MM.1S (cell line): ENCODE data around the gene GPC5.

Experiments
- DNase-seq: peaks from one replicate; pipeline ENCODE4 v3.0.0-alpha.2; 2015
- H2AFZ ChIP-seq: fragments of 300-600 bp; sonication (generic); 2 replicates; pipeline ENCODE4 v1.6.0; 2016; ENCODE audit warnings: antibody characterized with exemption, low read length
- H3F3A ChIP-seq: fragments of 300-600 bp; sonication (generic); 2 replicates; pipeline ENCODE4 v1.6.1; 2016; ENCODE audit warnings: mild to moderate bottlenecking, antibody characterized with exemption, low read length, moderate library complexity, mixed read lengths; ENCODE audit not compliant: insufficient read depth
- H3K27ac ChIP-seq: fragments of 300-600 bp; sonication (generic); 2 replicates; pipeline ENCODE4 v1.5.1; 2016; ENCODE audit warnings: mild to moderate bottlenecking, low read length
- H3K27me3 ChIP-seq: fragments of 300-600 bp; sonication (generic); replicated peaks from 2 replicates; pipeline ENCODE4 v1.6.0; 2016; ENCODE audit warnings: low read length; ENCODE audit not compliant: insufficient read depth
- H3K36me3 ChIP-seq: fragments of 300-600 bp; sonication (generic); replicated peaks from 2 replicates; pipeline ENCODE4 v1.6.1; 2016; ENCODE audit warnings: mild to moderate bottlenecking, low read length, mixed read lengths; ENCODE audit not compliant: insufficient read depth
- H3K4me1 ChIP-seq: fragments of 300-600 bp; sonication (generic); 2 replicates; pipeline ENCODE4 v1.6.1; 2016; ENCODE audit warnings: low read length, mixed read lengths
- H3K4me2 ChIP-seq: fragments of 300-600 bp; sonication (generic); 2 replicates; pipeline ENCODE4 v1.6.0; 2016; ENCODE audit warnings: low read depth, low read length
- H3K4me3 ChIP-seq: fragments of 300-600 bp; sonication (generic); 2 replicates; pipeline ENCODE4 v1.5.1; 2016; ENCODE audit warnings: low read length, mixed read lengths
- H3K79me2 ChIP-seq: fragments of 300-600 bp; sonication (generic); 2 replicates; pipeline ENCODE4 v1.6.1; 2016; ENCODE audit warnings: mixed run types, low read length, mixed read lengths
- H3K9ac ChIP-seq: fragments of 300-600 bp; sonication (generic); 2 replicates; pipeline ENCODE4 v1.6.1; 2016; ENCODE audit warnings: low read length, mixed read lengths
- H3K9me2 ChIP-seq: fragments of 300-600 bp; sonication (generic); replicated peaks from 2 replicates; pipeline ENCODE4 v1.6.1; 2016; ENCODE audit warnings: mild to moderate bottlenecking, low read length, mixed read lengths; ENCODE audit not compliant: insufficient read depth
- H3K9me3 ChIP-seq: fragments of 300-600 bp; sonication (generic); replicated peaks from 2 replicates; pipeline ENCODE4 v1.6.1; 2016; ENCODE audit warnings: mild to moderate bottlenecking, low read length, mixed read lengths; ENCODE audit not compliant: insufficient read depth
- H4K20me1 ChIP-seq: fragments of 300-600 bp; sonication (generic); 2 replicates; pipeline ENCODE4 v1.6.1; 2016; ENCODE audit warnings: mild to moderate bottlenecking, low read length, moderate library complexity, mixed read lengths; ENCODE audit not compliant: insufficient read depth
- CTCF ChIP-seq: fragments of 300-600 bp; sonication (generic); IDR thresholded peaks from 2 replicates; pipeline ENCODE4 v1.5.1; 2016; ENCODE audit warnings: antibody characterized with exemption, low read length, mixed read lengths
- EZH2 ChIP-seq: fragments of 300-600 bp; sonication (generic); optimal IDR thresholded peaks from 2 replicates; pipeline ENCODE3; 2017; ENCODE audit warnings: low read depth, mild to moderate bottlenecking, antibody characterized with exemption, low read length, mixed read lengths
- EZH2phosphoT487 ChIP-seq: fragments of 300-600 bp; sonication (generic); IDR thresholded peaks from 2 replicates; pipeline ENCODE4 v1.6.1; 2018; ENCODE audit warnings: antibody characterized with exemption, low read length

GPC5 gene

GRCh38 chr13:91902291-91902690, 503.9 kb downstream of the GPC5 start:
- Histone ChIP-seq H3K4me1 (peaks cover 4% of the 10 kb centered on the region; the same call in 1 of the 2 replicates), H3K9ac (no peak overlapping the region), H3K79me2 (no peaks in the 10 kb centered on the region), H3K36me3 (no peaks in the 10 kb centered on the region), H3K27ac (no peak overlapping the region), H3K27me3 (no peaks in the 10 kb centered on the region), H3K9me2 (no peaks in the 10 kb centered on the region), H3K4me3 (no peak overlapping the region), H4K20me1 (no peaks in the 10 kb centered on the region), H3K9me3 (no peaks in the 10 kb centered on the region), H3F3A (no peaks in the 10 kb centered on the region), H3K4me2 (no peak overlapping the region), H2AFZ (no peak overlapping the region)
- TF ChIP-seq EZH2 (no peak), EZH2phosphoT487 (no peak), CTCF (no peak)
- no peak for DNase-seq

GRCh38 chr13:91904005-91904404, 505.6 kb downstream of the GPC5 start:
- Histone ChIP-seq H3K9me2 (no peaks in the 10 kb centered on the region), H3K36me3 (no peaks in the 10 kb centered on the region), H3K4me1 (peaks cover 4% of the 10 kb centered on the region; the same call in 1 of the 2 replicates), H4K20me1 (no peaks in the 10 kb centered on the region), H3K27me3 (no peaks in the 10 kb centered on the region), H3K9me3 (no peaks in the 10 kb centered on the region), H3K9ac (no peak overlapping the region), H3K4me2 (no peak overlapping the region; the same call in 1 of the 2 replicates), H3F3A (no peaks in the 10 kb centered on the region), H3K4me3 (no peak overlapping the region), H2AFZ (peak overlapping the region; percentile 49; the same call in 1 of the 2 replicates), H3K27ac (no peak overlapping the region), H3K79me2 (no peaks in the 10 kb centered on the region)
- TF ChIP-seq EZH2 = no peak
- no peak for TF ChIP-seq CTCF
- TF ChIP-seq EZH2phosphoT487 = no peak
- peak; percentile 62 for DNase-seq

- Histone ChIP-seq H4K20me1 (no peaks in the 10 kb centered on the region), H3K27ac (no peak overlapping the region), H3K9me3 (no peaks in the 10 kb centered on the region), H3K9ac (no peak overlapping the region), H3K4me3 (no peak overlapping the region), H3K36me3 (no peaks in the 10 kb centered on the region), H3K9me2 (no peaks in the 10 kb centered on the region), H3F3A (no peaks in the 10 kb centered on the region), H3K4me2 (no peak overlapping the region), H3K4me1 (peaks cover 4% of the 10 kb centered on the region; the same call in 1 of the 2 replicates), H3K27me3 (no peaks in the 10 kb centered on the region), H3K79me2 (no peaks in the 10 kb centered on the region), H2AFZ (peak overlapping the region; percentile 49; the same call in 1 of the 2 replicates)
- DNase-seq = no peak
- TF ChIP-seq EZH2phosphoT487 (no peak), CTCF (no peak), EZH2 (no peak)
Measured at GRCh38 chr13:91904597-91904996, 506.2 kb downstream of the GPC5 start.
